HG03469 (cell line): Measurements from ENCODE around the gene KLHDC3.
"Not testable (repeated sequence)": the region's sequence is repeated elsewhere in the genome, so short reads cannot be mapped to it uniquely, and the experiment has no call there.

ENCODE experiments used
- ATAC-seq: cut with Tn5 transposase; IDR thresholded peaks from one replicate; pipeline ENCODE4 v1.9.1; 2021; ENCODE audit warnings: mild to moderate bottlenecking, moderate library complexity, moderate number of reproducible peaks; ENCODE audit not compliant: unreplicated experiment

Gene KLHDC3

GRCh38 chr6:43026365-43026764 lies 12.3 kb downstream of the KLHDC3 start:
- no peak for ATAC-seq

- ATAC-seq = no peak
Observed at GRCh38 chr6:43029120-43029519, 15.1 kb downstream of the KLHDC3 start.

- no peak for ATAC-seq
Observed at GRCh38 chr6:43032326-43032725, 18.3 kb downstream of the KLHDC3 start.

GRCh38 chr6:43033496-43034189 lies 19.6 kb downstream of the KLHDC3 start:
- ATAC-seq = no peak

- ATAC-seq = no peak
Observed at GRCh38 chr6:43034190-43034525, 20.1 kb downstream of the KLHDC3 start.

- ATAC-seq = no peak
Observed at GRCh38 chr6:43035495-43036194, 21.6 kb downstream of the KLHDC3 start.

- ATAC-seq = no peak
Observed at GRCh38 chr6:43036712-43037111, 22.7 kb downstream of the KLHDC3 start.

GRCh38 chr6:43037197-43037596 lies 23.1 kb downstream of the KLHDC3 start:
- ATAC-seq = no peak

- ATAC-seq = no peak
Observed at GRCh38 chr6:43037706-43038105, 23.7 kb downstream of the KLHDC3 start.

GRCh38 chr6:43038727-43039126 lies 24.7 kb downstream of the KLHDC3 start:
- no peak for ATAC-seq

- no peak for ATAC-seq
Observed at GRCh38 chr6:43040542-43041257, 26.7 kb downstream of the KLHDC3 start.

GRCh38 chr6:43041475-43041874 lies 27.4 kb downstream of the KLHDC3 start:
- ATAC-seq = not testable (repeated sequence)

GRCh38 chr6:43043310-43043709 lies 29.3 kb downstream of the KLHDC3 start:
- no peak for ATAC-seq

- ATAC-seq = no peak
Observed at GRCh38 chr6:43045371-43045930, 31.4 kb downstream of the KLHDC3 start.

GRCh38 chr6:43047998-43048397 lies 33.9 kb downstream of the KLHDC3 start:
- no peak for ATAC-seq

GRCh38 chr6:43050981-43051380 lies 36.9 kb downstream of the KLHDC3 start:
- ATAC-seq = no peak

- no peak for ATAC-seq
Observed at GRCh38 chr6:43052225-43052841, 38.3 kb downstream of the KLHDC3 start.

GRCh38 chr6:43052842-43053544 lies 38.9 kb downstream of the KLHDC3 start:
- no peak for ATAC-seq

GRCh38 chr6:43053545-43054205 lies 39.6 kb downstream of the KLHDC3 start, which contains the start of gene CUL7:
CUL7 (minus strand) TSS chr6:43053851; CDS start chr6:43052788, 1,063 bp downstream.
- ATAC-seq = peak; percentile 66
